Astrocyte of the hippocampus (primary cell): ENCODE results near the gene DVL3.

ENCODE experiments used
- DNase-seq: peaks from one replicate; pipeline ENCODE4 v3.0.0; 2011; ENCODE audit warnings: low read depth, low spot score

DVL3 gene

DNA sequence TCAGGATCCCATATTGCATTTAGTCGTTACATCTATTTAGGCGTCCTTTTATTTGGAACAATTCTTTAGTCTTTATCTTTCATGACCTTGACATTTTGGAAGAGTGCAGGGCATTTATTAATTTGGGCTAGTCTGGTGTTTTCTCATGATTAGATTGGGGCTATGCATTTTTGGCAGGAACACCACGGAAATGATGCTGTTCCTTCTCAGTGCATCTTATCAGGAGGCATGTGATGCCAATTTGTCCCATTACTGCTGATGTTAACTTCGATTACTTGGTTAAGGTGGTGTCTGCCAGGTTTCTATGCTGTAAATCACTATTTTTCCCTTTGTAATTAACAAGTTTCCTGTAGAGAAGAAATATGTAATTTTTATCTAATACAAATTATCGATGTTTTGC lies 56.1 kb downstream of the DVL3 start:
- no peak for DNase-seq

DNA sequence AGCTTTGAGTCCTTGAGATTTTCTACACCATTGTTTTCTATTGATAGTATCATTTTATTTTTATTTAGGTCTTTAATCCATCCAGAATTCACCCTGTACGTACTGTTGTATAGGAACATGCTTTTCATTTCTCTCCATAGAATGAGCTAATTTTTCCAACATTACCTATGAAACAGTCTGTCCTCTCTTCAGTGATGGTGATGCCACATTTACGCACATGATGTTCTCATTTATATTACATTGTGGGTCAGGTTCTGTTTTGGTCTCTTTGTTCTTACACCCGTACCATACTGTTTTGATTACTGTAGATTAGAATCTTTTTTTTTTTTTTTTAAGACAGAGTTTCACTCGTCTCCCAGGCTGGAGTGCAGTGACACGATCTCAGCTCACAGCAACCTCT lies 56.5 kb downstream of the DVL3 start:
- no peak for DNase-seq

DNA sequence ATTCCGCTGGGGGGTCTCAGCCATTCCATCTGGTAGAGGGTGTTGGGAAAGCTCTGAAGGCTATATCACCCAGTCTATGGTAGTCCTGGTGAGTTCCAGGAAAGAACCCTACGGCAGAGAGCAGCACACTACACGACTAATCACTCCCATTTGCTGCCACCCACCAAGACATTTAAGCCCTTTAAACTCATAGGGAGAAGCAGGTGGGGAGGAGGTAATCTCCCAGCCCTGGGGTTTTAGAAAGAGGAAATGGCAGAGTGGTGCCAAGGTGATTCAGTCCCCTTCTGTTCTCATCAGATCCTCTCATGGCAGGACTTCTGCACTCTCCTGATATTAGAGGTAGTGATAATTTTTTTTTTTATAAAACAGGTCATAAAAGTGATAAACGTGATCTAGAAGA lies 63.6 kb downstream of the DVL3 start:
- DNase-seq, result no peak

DNA sequence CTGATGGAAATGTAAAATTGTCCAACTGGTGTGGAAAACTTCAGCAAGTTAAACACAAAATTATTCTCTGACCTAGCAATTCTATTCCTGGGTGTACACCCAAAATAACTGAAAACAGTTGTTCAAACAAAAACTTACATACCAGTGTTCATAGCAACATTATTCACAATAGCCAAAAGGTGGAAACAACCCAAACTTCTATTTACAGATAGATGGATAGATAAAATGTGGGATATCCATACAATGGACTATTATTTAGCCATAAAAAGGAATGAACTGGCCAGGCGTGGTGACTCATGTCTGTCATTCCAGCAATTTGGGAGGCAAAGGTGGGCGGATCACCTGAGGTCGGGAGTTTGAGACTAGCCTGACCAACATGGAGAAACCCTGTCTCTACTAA lies 67.3 kb downstream of the DVL3 start:
- no peak for DNase-seq
